Astrocyte (in vitro differentiated cells and primary cell): ENCODE data around the gene BTN3A1. TPM values are rescaled to one million over a fixed set of nuclear protein-coding genes. Genes with fewer than 3 reads are reported as not detected.

Source experiments
- DNase-seq: peaks from one replicate; pipeline ENCODE4 v3.0.0-alpha.2; 2010; ENCODE audit warnings: low read depth
- FAIRE-seq: peaks from 2 replicates; lab custom pipeline; 2011; peaks lifted over from hg19 to GRCh38; lab: Jason Lieb, UNC
- H2AFZ ChIP-seq: 2 replicates; pipeline ENCODE4 v1.6.0; 2012; ENCODE audit warnings: low read depth, low read length, inconsistent platforms
- H3K27ac ChIP-seq: 2 replicates; pipeline ENCODE4 v1.5.1; 2011; ENCODE audit warnings: low read depth, low read length, inconsistent platforms
- H3K27me3 ChIP-seq: 2 replicates; pipeline ENCODE4 v1.6.0; 2011; ENCODE audit warnings: low read length, inconsistent platforms; ENCODE audit not compliant: insufficient read depth
- H3K36me3 ChIP-seq: 2 replicates; pipeline ENCODE4 v1.5.1; 2011; ENCODE audit warnings: low read length, inconsistent platforms; ENCODE audit not compliant: insufficient read depth
- H3K4me1 ChIP-seq: 2 replicates; pipeline ENCODE4 v1.5.1; 2011; ENCODE audit warnings: low read length, inconsistent platforms; ENCODE audit not compliant: insufficient read depth
- H3K4me2 ChIP-seq: 2 replicates; pipeline ENCODE4 v1.6.0; 2012; ENCODE audit warnings: low read length, inconsistent platforms
- H3K4me3 ChIP-seq: 2 replicates; pipeline ENCODE4 v1.5.1; 2011; ENCODE audit warnings: low read depth, mild to moderate bottlenecking, low read length, inconsistent platforms; ENCODE audit not compliant: insufficient read depth
- H3K79me2 ChIP-seq: 2 replicates; pipeline ENCODE4 v1.6.0; 2012; ENCODE audit warnings: mild to moderate bottlenecking, low read length, inconsistent platforms; ENCODE audit not compliant: insufficient read depth
- H3K9ac ChIP-seq: 2 replicates; pipeline ENCODE4 v1.6.0; 2012; ENCODE audit warnings: mild to moderate bottlenecking, low read length, inconsistent platforms
- H3K9me3 ChIP-seq: 2 replicates; pipeline ENCODE4 v1.5.1; 2012; ENCODE audit warnings: low read depth, mild to moderate bottlenecking, low read length, inconsistent platforms; ENCODE audit not compliant: insufficient read depth
- H4K20me1 ChIP-seq: 2 replicates; pipeline ENCODE4 v1.6.0; 2012; ENCODE audit warnings: low read length, inconsistent platforms; ENCODE audit not compliant: insufficient read depth
- H3K27ac Mint-ChIP-seq: one replicate; pipeline ENCODE4 v1.8.0; 2021; ENCODE audit warnings: mild to moderate bottlenecking, mixed read lengths; ENCODE audit not compliant: unreplicated experiment
- H3K27me3 Mint-ChIP-seq: one replicate; pipeline ENCODE4 v1.8.0; 2021; ENCODE audit warnings: low read depth, mixed read lengths; ENCODE audit not compliant: unreplicated experiment
- H3K36me3 Mint-ChIP-seq: one replicate; pipeline ENCODE4 v1.8.0; 2021; ENCODE audit warnings: low read depth, mixed read lengths; ENCODE audit not compliant: unreplicated experiment
- H3K4me1 Mint-ChIP-seq: one replicate; pipeline ENCODE4 v1.8.0; 2021; ENCODE audit warnings: low read depth, mixed read lengths; ENCODE audit not compliant: unreplicated experiment
- H3K4me3 Mint-ChIP-seq: one replicate; pipeline ENCODE4 v1.8.0; 2021; ENCODE audit warnings: mild to moderate bottlenecking, moderate library complexity, mixed read lengths; ENCODE audit not compliant: unreplicated experiment
- H3K9me3 Mint-ChIP-seq: one replicate; pipeline ENCODE4 v1.8.0; 2021; ENCODE audit warnings: mild to moderate bottlenecking, mixed read lengths; ENCODE audit not compliant: unreplicated experiment
- CTCF ChIP-seq: IDR thresholded peaks from 2 replicates; pipeline ENCODE4 v1.5.1; 2011; ENCODE audit warnings: low read depth, mild to moderate bottlenecking, inconsistent platforms, low read length, moderate library complexity; ENCODE audit not compliant: insufficient read depth
- EZH2 ChIP-seq: IDR thresholded peaks from 2 replicates; pipeline ENCODE4 v1.6.1; 2012; ENCODE audit warnings: mild to moderate bottlenecking, low read length, inconsistent platforms; ENCODE audit not compliant: insufficient read depth
- total RNA-seq: library from RNA; stranded (reverse); gene quantifications from 2 replicates; pipeline ENCODE4 v1.2.1, GENCODE V29; 2021

The BTN3A1 gene
- total RNA-seq, 1 donor from 2014 or later, result 22.2 TPM

- TF ChIP-seq EZH2 (no peak), CTCF (no peak)
- Histone ChIP-seq H3K4me3 (peak overlapping the region; percentile 78), H3K36me3 (no peaks in the 10 kb centered on the region), H4K20me1 (no peaks in the 10 kb centered on the region), H3K79me2 (no peaks in the 10 kb centered on the region), H3K27ac (peak overlapping the region; percentile 84), H3K4me2 (peak overlapping the region; percentile 84), H2AFZ (peak overlapping the region; percentile 79), H3K4me1 (peaks cover 3% of the 10 kb centered on the region), H3K27me3 (no peaks in the 10 kb centered on the region), H3K9ac (peak overlapping the region; percentile 85), H3K9me3 (no peaks in the 10 kb centered on the region)
- Mint-ChIP-seq H3K36me3 (peaks cover 12% of the 10 kb centered on the region), H3K27me3 (no peaks in the 10 kb centered on the region), H3K4me1 (peaks cover 12% of the 10 kb centered on the region), H3K27ac (peak overlapping the region; percentile 96), H3K4me3 (peak overlapping the region; percentile 92), H3K9me3 (no peaks in the 10 kb centered on the region)
- DNase-seq, result no peak
- FAIRE-seq, result no peak
Observed at GRCh38 chr6:26401389-26401986, 587 bp upstream of the BTN3A1 start.

GRCh38 chr6:26403893-26404292 lies 1.8 kb downstream of the BTN3A1 start:
- no peak overlapping the region for H3K27ac Mint-ChIP-seq
- Histone ChIP-seq H4K20me1 (no peaks in the 10 kb centered on the region), H3K79me2 (no peaks in the 10 kb centered on the region), H3K4me3 (no peak overlapping the region), H3K4me2 (no peak overlapping the region), H3K36me3 (no peaks in the 10 kb centered on the region), H3K27ac (no peak overlapping the region), H2AFZ (no peak overlapping the region), H3K4me1 (peaks cover 3% of the 10 kb centered on the region), H3K9ac (no peak overlapping the region), H3K27me3 (no peaks in the 10 kb centered on the region), H3K9me3 (no peaks in the 10 kb centered on the region)
- H3K27me3 Mint-ChIP-seq, result no peaks in the 10 kb centered on the region
- H3K4me1 Mint-ChIP-seq, result peaks cover 9% of the 10 kb centered on the region
- H3K4me3 Mint-ChIP-seq, result peak overlapping the region; percentile 12
- H3K36me3 Mint-ChIP-seq, result peaks cover 26% of the 10 kb centered on the region
- FAIRE-seq (no peak), DNase-seq (no peak)
- H3K9me3 Mint-ChIP-seq, result no peaks in the 10 kb centered on the region
- TF ChIP-seq CTCF, result no peak
- no peak for TF ChIP-seq EZH2

- Mint-ChIP-seq H3K27me3 (no peaks in the 10 kb centered on the region), H3K36me3 (peaks cover 28% of the 10 kb centered on the region), H3K9me3 (no peaks in the 10 kb centered on the region), H3K27ac (no peak overlapping the region), H3K4me3 (no peak overlapping the region), H3K4me1 (peaks cover 9% of the 10 kb centered on the region)
- H3K9ac ChIP-seq, result no peak overlapping the region
- H3K27me3 ChIP-seq, result no peaks in the 10 kb centered on the region
- H3K4me1 ChIP-seq, result peaks cover 3% of the 10 kb centered on the region
- DNase-seq, result no peak
- no peaks in the 10 kb centered on the region for H3K36me3 ChIP-seq
- TF ChIP-seq EZH2 (no peak), CTCF (no peak)
- no peak overlapping the region for H2AFZ ChIP-seq
- H3K27ac ChIP-seq, result no peak overlapping the region
- no peaks in the 10 kb centered on the region for H3K79me2 ChIP-seq
- no peak overlapping the region for H3K4me2 ChIP-seq
- no peaks in the 10 kb centered on the region for H4K20me1 ChIP-seq
- H3K4me3 ChIP-seq, result no peak overlapping the region
- FAIRE-seq, result no peak
- no peaks in the 10 kb centered on the region for H3K9me3 ChIP-seq
Observed at GRCh38 chr6:26404546-26404945, 2.5 kb downstream of the BTN3A1 start.
